H54 (cell line): ENCODE measurements around the gene BABAM1.
"Not testable (repeated sequence)": the region's sequence is repeated elsewhere in the genome, so short reads cannot be mapped to it uniquely, and the experiment has no call there.

Experiments
- DNase-seq: peaks from one replicate; pipeline ENCODE4 v3.0.0; 2011; ENCODE audit warnings: low spot score, mixed read lengths; ENCODE audit not compliant: insufficient read length
- FAIRE-seq: peaks from 3 replicates; lab custom pipeline; 2011; peaks lifted over from hg19 to GRCh38; lab: Jason Lieb, UNC
- POLR2A ChIP-seq: IDR thresholded peaks from 2 replicates; pipeline ENCODE4 v1.6.1; 2011; ENCODE audit warnings: low read depth, mild to moderate bottlenecking, low read length

The BABAM1 gene

DNA sequence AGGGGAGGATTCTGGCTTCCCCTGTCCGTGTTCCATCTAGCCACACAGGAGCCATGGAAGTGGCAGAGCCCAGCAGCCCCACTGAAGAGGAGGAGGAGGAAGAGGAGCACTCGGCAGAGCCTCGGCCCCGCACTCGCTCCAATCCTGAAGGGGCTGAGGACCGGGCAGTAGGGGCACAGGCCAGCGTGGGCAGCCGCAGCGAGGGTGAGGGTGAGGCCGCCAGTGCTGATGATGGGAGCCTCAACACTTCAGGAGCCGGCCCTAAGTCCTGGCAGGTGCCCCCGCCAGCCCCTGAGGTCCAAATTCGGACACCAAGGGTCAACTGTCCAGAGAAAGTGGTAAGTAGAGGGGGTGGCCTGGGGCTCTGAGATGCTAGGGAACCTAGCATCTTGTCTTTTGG lies 1.5 kb downstream of the BABAM1 start:
- FAIRE-seq (no peak), DNase-seq (no peak)
- TF ChIP-seq POLR2A, result no peak

GRCh38 chr19:17274892-17275291 lies 7.6 kb downstream of the BABAM1 start:
- DNase-seq, result not testable (repeated sequence)

GRCh38 chr19:17275441-17276175 lies 8.4 kb downstream of the BABAM1 start:
- no peak for FAIRE-seq
- no peak for DNase-seq
- no peak for TF ChIP-seq POLR2A

More at GRCh38 chr19:17274892-17275291, 7.6 kb downstream of the BABAM1 start:
- FAIRE-seq, result not testable (repeated sequence)

- TF ChIP-seq POLR2A, result no peak
- FAIRE-seq (no peak), DNase-seq (no peak)
Measured at GRCh38 chr19:17279436-17279835, 12.2 kb downstream of the BABAM1 start.

DNA sequence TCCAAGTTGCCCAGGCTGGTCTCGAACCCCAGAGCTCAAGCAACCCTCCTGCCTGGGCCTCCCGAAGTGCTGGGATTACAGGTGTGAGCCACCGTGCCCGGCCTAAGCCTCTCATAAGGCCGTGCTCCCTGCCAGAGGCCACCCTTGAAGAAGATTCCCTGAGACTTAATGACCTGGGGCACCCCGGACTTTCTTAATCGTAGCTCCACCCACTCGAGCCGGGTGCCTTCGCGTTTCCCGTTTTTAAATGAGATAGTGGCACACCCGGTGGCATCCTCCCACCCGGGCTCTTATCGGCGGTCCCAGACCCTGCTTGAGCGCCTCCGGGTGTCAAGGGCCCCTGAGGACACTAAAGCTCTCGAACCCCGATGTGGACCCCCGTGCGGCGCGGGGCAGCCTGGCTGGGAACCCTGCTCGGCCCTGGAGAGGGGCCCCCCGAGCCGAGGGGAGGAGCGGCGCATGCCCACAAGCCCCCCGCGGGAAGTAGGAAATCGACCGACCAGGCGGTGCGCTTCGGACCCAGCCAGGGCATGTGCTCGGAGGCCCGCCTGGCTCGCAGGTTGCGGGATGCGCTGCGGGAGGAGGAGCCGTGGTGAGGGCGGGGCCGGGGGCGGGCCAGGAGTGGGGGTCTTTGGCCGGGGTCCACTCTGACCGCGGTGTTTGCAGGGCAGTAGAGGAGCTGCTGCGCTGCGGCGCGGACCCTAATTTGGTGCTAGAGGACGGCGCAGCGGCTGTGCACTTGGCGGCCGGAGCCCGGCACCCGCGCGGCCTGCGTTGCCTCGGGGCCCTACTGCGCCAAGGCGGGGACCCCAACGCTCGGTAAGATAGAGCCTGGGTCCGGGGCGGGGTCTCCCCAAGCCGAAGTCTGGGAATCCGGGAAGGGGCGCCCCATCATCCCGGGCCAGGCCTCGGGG lies 14.4 kb downstream of the BABAM1 start, which contains the start of gene ANKLE1:
TSS of gene ANKLE1 (plus strand) at position 511 of the 914 bp plus-strand sequence. CDS start at position 531, 20 bp downstream.
- no peak for FAIRE-seq
- no peak for TF ChIP-seq POLR2A
- no peak for DNase-seq

GRCh38 chr19:17282488-17283125 lies 15.4 kb downstream of the BABAM1 start:
- DNase-seq (peak; percentile 86), FAIRE-seq (no peak)
- 0 out of 2 replicates have a peak, but pooled peaks have one; percentile 12 for TF ChIP-seq POLR2A

GRCh38 chr19:17283504-17283996 lies 16.3 kb downstream of the BABAM1 start:
- no peak for DNase-seq
- FAIRE-seq, result no peak
- TF ChIP-seq POLR2A, result no peak

GRCh38 chr19:17285415-17286135 lies 18.3 kb downstream of the BABAM1 start:
- no peak for TF ChIP-seq POLR2A
- DNase-seq (no peak), FAIRE-seq (no peak)

GRCh38 chr19:17286263-17286662 lies 19.0 kb downstream of the BABAM1 start:
- TF ChIP-seq POLR2A, result no peak
- DNase-seq, result no peak
- FAIRE-seq, result no peak

GRCh38 chr19:17286752-17287151 lies 19.5 kb downstream of the BABAM1 start:
- FAIRE-seq (no peak), DNase-seq (no peak)

GRCh38 chr19:17289489-17289888 lies 22.2 kb downstream of the BABAM1 start:
- TF ChIP-seq POLR2A, result no peak
- FAIRE-seq (no peak), DNase-seq (peak; percentile 63)

More at GRCh38 chr19:17286752-17287151, 19.5 kb downstream of the BABAM1 start:
- TF ChIP-seq POLR2A, result no peak

DNA sequence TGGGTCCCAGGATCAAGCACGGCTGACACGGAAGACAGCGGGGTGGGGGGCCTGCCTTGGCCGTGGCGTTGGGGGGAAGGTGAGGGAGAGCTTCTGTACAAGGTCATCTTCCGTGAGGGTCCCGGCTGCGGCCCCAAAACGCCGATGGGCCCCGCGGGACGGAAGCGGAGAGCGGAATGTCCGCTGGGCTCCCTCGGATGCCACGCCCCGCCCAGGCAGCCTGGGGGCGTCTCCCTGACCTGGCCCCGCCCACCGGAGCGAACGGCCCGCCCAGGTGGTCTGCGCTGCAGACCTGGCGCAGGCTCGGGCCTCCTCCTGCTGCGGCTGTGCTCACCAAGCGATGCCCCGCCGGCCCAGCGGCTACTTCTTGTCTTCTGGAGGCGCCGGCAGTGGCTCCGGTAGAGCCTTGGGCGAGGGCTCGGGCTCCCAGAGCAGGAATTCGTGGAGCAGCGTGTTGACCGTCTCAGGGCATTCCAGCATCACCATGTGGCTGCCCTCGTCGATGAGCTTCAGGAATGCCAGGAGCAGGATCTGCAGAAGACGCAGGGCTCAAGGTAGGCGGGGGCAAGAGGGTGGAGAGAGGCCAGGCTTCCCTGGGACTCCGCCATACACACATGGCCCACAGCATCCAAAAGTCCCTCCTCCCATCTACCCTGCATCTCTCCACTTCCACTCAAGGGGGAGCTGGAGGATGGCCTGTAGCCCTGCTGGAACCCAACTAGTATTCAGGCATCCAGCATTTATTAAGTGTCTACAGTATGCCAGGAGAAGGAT lies 25.2 kb downstream of the BABAM1 start:
- DNase-seq, result peak; percentile 94
- peak; percentile 40; the same call in 1 of the 2 replicates for TF ChIP-seq POLR2A
- peak; percentile 38 for FAIRE-seq

- DNase-seq (no peak), FAIRE-seq (no peak)
- TF ChIP-seq POLR2A, result no peak
Measured at GRCh38 chr19:17293605-17294004, 26.4 kb downstream of the BABAM1 start.
